Measurements from ENCODE around the gene IFNLR1.
A peak's percentile ranks its signal among the peaks of the same experiment; 100 is the strongest.

Gene IFNLR1

GRCh38 chr1:24205345-24206082 is 18.4 kb upstream of the IFNLR1 start:
- DNase-seq, result no peak

DNA sequence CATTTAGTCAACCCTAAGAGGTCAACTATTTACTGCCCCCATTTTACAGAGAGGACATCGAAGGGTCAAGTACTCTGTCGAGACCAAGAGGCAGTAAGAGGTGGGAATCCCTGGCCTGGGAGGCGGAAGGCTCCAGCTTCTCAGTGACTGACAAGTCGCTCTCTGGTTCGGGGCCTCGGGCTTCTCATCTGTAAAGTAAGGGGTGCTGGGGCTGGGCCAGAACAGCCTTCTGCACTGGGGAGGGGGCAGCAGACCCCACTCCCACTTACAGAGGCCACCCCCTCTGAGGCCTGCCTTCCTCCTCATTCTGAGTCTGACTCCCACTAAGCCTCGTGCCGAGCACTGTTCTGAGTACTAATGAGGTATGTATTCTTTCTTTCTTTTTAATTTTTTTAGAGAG is 17.0 kb upstream of the IFNLR1 start:
- DNase-seq, result no peak

- DNase-seq, result no peak
Observed at GRCh38 chr1:24203404-24203803, 16.3 kb upstream of the IFNLR1 start.

- DNase-seq, result no peak
Observed at GRCh38 chr1:24202987-24203386, 15.9 kb upstream of the IFNLR1 start.

DNA sequence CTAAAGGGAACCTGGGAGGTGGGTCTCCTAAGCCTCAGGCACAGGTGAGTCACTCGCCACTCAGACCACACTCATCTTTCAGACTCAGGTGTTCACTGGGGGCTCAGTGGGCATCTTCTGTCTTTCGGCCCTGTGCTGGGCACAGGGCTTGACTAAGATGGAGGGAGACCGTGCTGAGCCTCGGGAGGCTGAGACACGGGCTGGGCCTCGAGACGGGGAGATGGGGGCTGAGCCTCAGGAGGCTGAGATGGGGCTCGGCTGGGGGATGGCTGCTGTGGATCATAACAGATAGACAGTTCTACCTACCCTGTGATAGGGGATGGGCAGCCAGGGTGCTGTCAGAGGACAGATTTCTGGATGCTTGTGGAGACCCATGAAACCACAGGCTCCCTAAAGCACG is 15.5 kb upstream of the IFNLR1 start:
- DNase-seq, result no peak

DNA sequence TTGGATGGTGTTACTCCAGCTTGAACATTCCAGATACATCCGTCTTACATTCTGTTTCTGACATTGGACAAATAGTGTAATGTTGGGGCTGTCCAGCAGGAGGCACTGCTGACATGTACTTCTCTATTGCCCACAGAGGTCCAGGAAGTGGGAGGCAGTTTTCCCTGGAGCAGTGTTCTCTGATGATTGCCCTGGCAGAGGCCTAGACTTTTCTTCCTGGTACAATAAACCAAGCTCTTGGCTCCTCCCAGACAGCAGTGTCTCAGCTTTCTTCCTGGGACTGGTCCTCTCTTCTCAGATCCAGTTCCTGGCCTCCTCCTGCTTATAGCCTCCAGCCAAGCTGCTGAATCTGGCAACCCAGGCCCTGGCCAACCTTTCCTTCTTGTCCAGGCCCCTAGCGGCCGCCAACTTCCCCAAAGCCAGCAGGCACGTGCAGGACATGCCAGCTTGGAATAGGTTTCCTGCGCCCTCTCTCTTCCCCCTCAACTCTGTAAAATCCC is 14.9 kb upstream of the IFNLR1 start:
- DNase-seq, result peak; percentile 16

- no peak for DNase-seq
Observed at GRCh38 chr1:24199291-24199900, 12.3 kb upstream of the IFNLR1 start.

GRCh38 chr1:24198766-24199165 is 11.7 kb upstream of the IFNLR1 start:
- DNase-seq, result no peak

DNA sequence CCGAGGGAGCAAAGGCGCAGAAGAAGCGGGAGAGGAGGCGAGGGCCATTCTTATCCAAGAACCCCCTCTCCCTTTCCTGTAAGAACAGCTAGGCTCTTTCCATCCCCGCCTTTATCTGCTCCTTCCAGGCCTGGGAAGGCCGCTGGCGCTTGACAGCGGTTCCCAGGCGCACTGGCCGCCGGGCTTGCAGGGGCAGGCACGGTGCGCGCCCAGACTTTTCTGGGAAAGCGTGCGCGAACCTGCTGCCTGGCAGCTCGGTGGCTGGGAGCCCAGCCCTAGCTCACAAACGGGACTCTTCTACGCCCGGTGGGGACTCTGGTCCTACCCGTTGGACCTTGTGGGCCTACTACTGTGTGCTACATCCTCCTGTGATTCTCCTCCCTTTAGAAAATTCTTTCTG is 8.8 kb upstream of the IFNLR1 start:
- no peak for DNase-seq

DNA sequence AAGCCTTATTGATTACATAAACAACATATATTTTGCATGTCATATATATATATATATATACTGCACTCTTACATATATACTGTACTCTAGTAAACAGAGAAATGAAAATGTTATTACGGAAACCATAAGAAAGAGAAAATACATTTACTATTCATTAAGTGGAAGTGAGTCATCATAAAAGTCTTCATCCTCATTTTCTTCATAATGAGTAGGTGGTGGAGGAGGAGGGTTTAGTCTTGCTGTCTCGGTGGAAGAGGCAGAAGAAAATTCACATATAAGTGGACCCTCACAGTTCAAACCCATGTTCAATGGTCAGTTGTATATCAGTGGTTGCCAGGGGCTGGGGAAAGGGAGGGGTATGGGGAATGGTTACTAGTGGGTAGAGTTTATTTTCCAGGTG is 8.0 kb upstream of the IFNLR1 start:
- no peak for DNase-seq

DNA sequence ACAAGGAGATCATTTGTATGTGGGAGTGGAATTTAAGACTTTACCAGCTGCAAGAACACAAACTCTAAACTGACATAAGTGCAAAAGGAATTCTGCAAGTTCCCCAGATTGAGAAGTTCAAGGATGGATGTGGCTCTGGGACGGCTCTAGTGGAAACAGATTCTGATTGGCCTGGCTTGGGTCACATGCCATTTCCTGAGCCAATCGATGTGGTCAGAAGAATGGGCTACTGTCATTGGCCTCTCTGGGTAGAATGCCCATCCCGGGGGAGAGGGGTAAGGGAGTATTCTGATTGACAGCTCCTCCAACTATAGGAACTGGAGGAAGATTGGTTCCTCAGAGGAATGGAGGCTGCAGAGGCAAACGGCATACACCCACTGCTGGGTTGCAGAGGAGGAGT is 6.0 kb upstream of the IFNLR1 start:
- no peak for DNase-seq

- DNase-seq, result no peak
Observed at GRCh38 chr1:24191860-24192259, 4.8 kb upstream of the IFNLR1 start.

GRCh38 chr1:24190983-24191461 is 3.9 kb upstream of the IFNLR1 start:
- DNase-seq, result no peak

DNA sequence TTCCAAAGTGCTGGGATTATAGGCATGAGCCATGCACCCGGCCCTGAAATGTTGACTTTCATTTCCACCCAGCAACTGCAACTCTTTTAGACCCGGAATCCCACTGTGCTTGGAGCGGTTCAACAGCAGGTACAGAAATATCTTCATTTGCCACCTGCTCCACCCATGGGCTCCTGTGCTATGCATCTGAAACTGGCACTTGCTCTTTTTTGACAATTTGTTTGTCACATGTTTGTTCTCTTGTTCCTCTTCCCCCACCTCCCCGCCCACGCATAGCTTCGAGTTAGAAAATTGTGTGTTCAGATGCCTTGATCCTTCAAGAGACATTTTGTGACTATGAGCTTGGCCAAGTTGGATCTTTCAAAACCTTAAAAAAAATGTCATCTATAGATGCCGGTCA is 2.4 kb upstream of the IFNLR1 start:
- DNase-seq, result no peak

DNA sequence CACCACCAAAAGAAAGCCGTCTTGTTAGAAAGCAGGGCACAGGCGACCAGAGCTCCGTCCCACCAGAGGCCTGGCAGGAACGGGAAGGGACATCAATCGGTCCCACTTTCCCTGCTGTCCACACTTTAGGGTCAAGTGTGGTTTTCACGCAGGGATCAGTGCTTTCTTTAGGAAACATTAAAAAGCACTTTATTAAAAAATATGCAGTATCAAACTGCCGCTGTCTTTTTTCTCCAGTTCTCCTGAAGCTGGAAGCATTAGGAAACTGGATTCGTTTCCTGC is 437 bp downstream of the IFNLR1 start:
- DNase-seq, result no peak

GRCh38 chr1:24186031-24186710 is 918 bp downstream of the IFNLR1 start:
- no peak for DNase-seq

DNA sequence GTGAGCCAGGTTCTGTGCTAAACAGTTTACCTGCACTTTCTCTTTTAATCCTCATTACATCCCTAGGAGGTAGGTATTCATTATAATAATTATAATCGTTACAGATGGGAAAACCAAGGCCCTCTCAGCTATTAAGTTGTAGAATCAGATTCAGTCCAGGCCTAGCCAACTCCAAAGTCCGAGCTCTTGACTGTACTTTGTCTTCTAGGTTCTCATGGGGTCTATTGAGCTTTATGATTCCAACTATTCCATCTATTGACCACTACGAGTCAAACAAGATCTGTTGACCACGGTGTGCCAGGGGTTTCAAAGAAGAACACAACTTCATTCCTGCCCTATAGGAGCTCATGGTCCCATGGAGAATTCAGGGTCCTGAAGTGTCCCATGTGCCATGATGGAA is 2.0 kb downstream of the IFNLR1 start:
- DNase-seq, result no peak

- DNase-seq, result no peak
Observed at GRCh38 chr1:24182061-24182460, 5.0 kb downstream of the IFNLR1 start.

DNA sequence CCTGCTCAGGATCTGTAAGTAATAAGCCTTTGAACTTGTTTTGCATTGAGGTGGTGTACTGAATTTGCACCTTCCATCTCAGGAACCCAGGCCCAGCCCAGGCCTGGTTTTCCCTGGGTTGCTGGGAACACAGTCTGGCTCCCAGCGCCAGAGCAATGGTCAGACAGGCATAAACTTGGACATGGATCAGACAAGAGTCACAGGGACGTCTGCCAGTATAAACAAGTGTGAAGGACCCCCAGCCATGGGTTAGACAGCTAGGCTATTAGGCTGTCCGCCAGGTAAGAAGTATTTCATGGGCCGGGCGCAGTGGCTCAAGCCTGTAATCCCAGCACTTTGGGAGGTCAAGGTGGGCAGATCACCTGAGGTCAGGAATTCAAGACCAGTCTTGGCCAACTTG is 5.5 kb downstream of the IFNLR1 start:
- no peak for DNase-seq

GRCh38 chr1:24180676-24181075 is 6.4 kb downstream of the IFNLR1 start:
- DNase-seq, result no peak

DNA sequence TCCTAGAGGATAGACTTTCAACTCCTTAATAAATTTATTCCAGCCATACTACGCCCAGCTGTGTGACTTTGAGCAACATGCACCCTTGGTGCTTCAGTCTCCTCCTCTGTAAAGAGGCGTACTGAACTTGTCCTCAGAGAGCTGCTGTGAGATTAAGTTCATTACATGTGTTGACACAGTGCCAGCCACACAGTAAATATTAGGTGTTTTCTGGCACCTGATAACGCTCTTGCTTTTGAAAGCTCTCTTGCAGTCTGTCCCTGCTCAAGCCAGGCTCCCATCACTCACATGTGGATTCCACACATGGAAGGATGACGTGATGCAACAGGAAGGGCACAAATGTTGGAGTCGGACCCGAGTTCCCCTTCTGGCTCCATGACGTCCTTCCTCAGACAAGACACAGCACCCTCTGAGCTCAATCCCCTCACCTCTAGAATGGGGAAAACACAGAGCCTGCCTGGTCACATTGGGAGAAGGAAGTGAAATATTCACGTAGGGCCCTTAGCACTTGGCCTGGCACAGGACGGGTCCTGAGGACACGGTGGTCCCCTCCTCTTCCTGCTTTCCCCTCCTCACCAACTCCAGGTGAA is 7.7 kb downstream of the IFNLR1 start:
- no peak for DNase-seq

DNA sequence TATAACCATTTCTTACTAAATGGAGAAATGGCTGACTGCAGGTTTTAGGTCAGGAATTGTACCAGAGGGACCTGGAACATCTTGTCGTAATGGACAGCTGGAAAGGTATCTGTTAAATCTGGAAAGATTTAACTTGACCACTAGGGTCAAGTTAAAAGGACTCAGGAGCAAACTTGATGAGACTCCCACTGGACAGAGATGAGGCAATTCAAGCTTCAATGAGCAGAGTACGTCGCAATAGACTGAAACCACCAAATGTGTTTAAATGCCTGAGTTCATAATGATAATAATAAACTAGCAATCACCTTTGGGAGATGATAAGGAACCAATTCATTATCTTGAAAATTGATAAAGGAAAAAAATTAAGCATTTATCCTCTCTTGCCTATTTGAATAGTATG is 8.7 kb downstream of the IFNLR1 start:
- no peak for DNase-seq

DNA sequence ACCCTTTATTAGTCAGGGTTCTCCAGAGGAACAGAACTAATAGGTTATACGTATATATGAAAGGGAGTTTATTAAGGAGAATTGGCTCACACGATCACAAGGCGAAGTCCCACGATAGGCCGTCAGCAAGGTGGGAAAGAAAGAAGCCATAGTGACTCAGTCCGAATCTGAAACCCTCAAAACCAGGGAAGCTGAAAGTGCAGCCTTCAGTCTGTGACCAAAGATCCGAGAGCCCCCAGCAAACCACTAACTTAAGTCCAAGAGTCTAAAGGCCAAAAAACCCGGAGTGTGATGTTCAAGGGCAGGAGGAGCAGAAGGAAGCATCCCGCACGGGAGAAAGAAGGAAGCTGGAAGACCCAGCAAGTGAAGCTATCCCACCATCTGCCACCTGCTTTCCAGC is 9.9 kb downstream of the IFNLR1 start:
- DNase-seq, result no peak
